ENCODE data around the gene CNBP. TPM values are rescaled to one million over a fixed set of nuclear protein-coding genes. Genes with fewer than 3 reads are reported as not detected.
"Not testable (repeated sequence)": the region's sequence is repeated elsewhere in the genome, so short reads cannot be mapped to it uniquely, and the experiment has no call there.

CNBP gene
- 399 TPM for polyA plus RNA-seq (ENCODE audit: insufficient read length)
- long read RNA-seq, donor 1, transcript CNBP-204 (5 exons, 1,641 nt): minor isoform, 17 of 362 reads
- long read RNA-seq, donor 1, transcript CNBP-201 (5 exons, 1,664 nt): major isoform, 82 of 362 reads
- long read RNA-seq, donor 1, transcript CNBP-207 (5 exons, 1,626 nt): minor isoform, 81 of 362 reads
- long read RNA-seq, donor 1, partial matches to known transcripts: 156 of 362 reads
- long read RNA-seq, donor 1, other reads (novel, unspliced or antisense): 20 of 362 reads
- long read RNA-seq, donor 2, transcript CNBP-207 (5 exons, 1,626 nt): major isoform, 77 of 191 reads
- long read RNA-seq, donor 2, transcript CNBP-201 (5 exons, 1,664 nt): minor isoform, 67 of 191 reads
- long read RNA-seq, donor 2, transcript CNBP-204 (5 exons, 1,641 nt): minor isoform, 16 of 191 reads
- long read RNA-seq, donor 2, partial matches to known transcripts: 5 of 191 reads
- long read RNA-seq, donor 2, other reads (novel, unspliced or antisense): 15 of 191 reads
- long read RNA-seq, donor 3, transcript CNBP-204 (5 exons, 1,641 nt): minor isoform, 16 of 141 reads
- long read RNA-seq, donor 3, transcript CNBP-201 (5 exons, 1,664 nt): major isoform, 62 of 141 reads
- long read RNA-seq, donor 3, transcript CNBP-207 (5 exons, 1,626 nt): minor isoform, 45 of 141 reads
- long read RNA-seq, donor 3, partial matches to known transcripts: 0 of 141 reads
- long read RNA-seq, donor 3, other reads (novel, unspliced or antisense): 13 of 141 reads
- long read RNA-seq, donor 4, partial matches to known transcripts: 0 of 8 reads
- long read RNA-seq, donor 4, other reads (novel, unspliced or antisense): 0 of 8 reads
- long read RNA-seq, donor 5, transcript CNBP-201 (5 exons, 1,664 nt): major isoform, 138 of 380 reads
- long read RNA-seq, donor 5, transcript CNBP-206 (4 exons, 1,026 nt): minor isoform, 6 of 380 reads
- long read RNA-seq, donor 5, transcript CNBP-204 (5 exons, 1,641 nt): minor isoform, 35 of 380 reads
- long read RNA-seq, donor 5, transcript CNBP-207 (5 exons, 1,626 nt): minor isoform, 115 of 380 reads
- long read RNA-seq, donor 5, partial matches to known transcripts: 28 of 380 reads
- long read RNA-seq, donor 5, other reads (novel, unspliced or antisense): 41 of 380 reads
- long read RNA-seq, donor 6, transcript CNBP-204 (5 exons, 1,641 nt): minor isoform, 29 of 266 reads
- long read RNA-seq, donor 6, transcript CNBP-201 (5 exons, 1,664 nt): major isoform, 96 of 266 reads
- long read RNA-seq, donor 6, transcript CNBP-207 (5 exons, 1,626 nt): minor isoform, 76 of 266 reads
- long read RNA-seq, donor 6, partial matches to known transcripts: 19 of 266 reads
- long read RNA-seq, donor 6, other reads (novel, unspliced or antisense): 34 of 266 reads
- long read RNA-seq, donor 7, transcript CNBP-201 (5 exons, 1,664 nt): major isoform, 138 of 453 reads
- long read RNA-seq, donor 7, transcript CNBP-209 (2 exons, 641 nt): minor isoform, 6 of 453 reads
- long read RNA-seq, donor 7, transcript CNBP-204 (5 exons, 1,641 nt): minor isoform, 31 of 453 reads
- long read RNA-seq, donor 7, transcript CNBP-207 (5 exons, 1,626 nt): minor isoform, 88 of 453 reads
- long read RNA-seq, donor 7, partial matches to known transcripts: 144 of 453 reads
- long read RNA-seq, donor 7, other reads (novel, unspliced or antisense): 40 of 453 reads
- long read RNA-seq, donor 8, transcript CNBP-201 (5 exons, 1,664 nt): major isoform, 40 of 91 reads
- long read RNA-seq, donor 8, transcript CNBP-204 (5 exons, 1,641 nt): minor isoform, 10 of 91 reads
- long read RNA-seq, donor 8, transcript CNBP-207 (5 exons, 1,626 nt): minor isoform, 27 of 91 reads
- long read RNA-seq, donor 8, partial matches to known transcripts: 0 of 91 reads
- long read RNA-seq, donor 8, other reads (novel, unspliced or antisense): 6 of 91 reads

DNA sequence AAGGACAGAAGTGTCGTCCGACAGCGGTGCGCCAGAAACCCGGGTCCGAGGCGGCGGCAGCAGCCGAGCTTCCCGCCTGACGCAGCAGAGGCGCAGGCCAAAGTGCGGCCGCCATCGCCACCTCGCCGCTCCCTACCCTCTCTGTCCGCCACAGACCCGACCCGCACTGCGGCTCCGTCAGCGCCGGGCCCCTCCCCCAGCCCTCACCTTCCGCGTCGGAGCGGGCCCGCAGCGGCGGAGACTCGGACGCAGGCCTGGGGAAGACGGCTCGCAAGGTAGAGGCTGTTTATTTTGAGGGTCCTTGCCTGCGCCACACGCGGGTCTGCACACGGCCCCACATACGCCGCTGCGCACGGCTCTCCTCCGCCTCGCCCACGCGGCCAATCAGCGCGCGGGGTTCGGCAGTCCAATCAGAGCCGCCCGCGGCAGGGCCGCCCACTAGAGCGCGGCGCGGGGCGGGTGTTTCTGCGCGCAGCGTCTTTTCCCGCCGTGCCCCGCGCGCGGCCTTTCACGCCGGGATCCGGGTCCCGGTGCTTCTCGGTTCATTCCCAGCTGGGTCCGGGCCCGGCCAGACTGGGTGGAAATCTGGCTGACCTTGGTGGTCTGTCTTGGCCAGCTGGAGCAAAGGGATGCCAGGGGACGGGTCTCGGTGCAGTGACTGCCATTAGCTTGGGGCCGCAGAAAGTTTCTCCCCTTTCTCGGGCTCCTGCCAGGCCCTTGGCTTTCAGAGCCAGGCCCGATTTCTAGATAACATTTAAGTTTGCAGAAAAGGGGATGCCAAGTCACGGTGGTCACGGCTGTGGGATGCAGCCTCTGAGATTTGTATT is at the start of gene CNBP:
Gene CNBP, minus strand, starts transcription at position 328 of the 827 bp plus-strand sequence. CDS start 12,139 bp downstream, outside the sequence.
- DNase-seq: peak; percentile 94

DNA sequence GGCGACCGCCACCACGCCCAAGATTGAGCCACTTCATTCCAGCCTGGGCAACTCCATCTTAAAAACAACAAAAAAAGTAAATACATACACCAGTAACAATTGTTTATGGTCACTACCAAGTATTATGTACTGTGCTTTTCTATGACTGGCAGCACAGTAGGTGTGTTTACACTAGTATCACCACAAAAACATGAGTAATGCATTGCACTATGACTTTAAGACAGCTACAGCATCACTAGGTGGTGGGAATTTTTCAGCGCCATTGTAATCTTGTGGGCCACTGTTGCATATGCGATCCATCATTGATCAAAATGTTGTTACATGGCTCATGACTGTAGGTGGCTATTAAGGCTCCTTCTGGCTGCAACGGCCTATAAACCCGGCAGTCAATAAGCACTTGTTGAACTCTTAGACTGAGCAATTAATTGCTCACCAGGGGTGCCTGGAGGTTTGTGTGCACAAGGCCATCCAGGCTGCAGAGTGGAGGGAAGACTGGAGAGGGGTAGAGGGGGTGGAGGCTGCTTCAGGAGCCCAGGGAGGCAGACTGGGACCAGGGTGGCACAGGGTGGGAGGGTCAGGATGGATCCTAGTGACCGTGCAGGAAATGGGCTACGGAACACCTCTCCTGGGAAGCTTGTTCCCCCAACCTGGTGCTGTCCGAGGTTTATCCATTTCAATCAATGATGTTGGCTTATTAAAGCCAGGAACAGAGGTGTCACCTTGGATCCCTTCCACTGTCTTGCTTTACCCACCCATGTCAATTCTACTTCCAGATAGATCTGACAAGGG is 47.8 kb upstream of the CNBP start:
- DNase-seq: no peak

DNA sequence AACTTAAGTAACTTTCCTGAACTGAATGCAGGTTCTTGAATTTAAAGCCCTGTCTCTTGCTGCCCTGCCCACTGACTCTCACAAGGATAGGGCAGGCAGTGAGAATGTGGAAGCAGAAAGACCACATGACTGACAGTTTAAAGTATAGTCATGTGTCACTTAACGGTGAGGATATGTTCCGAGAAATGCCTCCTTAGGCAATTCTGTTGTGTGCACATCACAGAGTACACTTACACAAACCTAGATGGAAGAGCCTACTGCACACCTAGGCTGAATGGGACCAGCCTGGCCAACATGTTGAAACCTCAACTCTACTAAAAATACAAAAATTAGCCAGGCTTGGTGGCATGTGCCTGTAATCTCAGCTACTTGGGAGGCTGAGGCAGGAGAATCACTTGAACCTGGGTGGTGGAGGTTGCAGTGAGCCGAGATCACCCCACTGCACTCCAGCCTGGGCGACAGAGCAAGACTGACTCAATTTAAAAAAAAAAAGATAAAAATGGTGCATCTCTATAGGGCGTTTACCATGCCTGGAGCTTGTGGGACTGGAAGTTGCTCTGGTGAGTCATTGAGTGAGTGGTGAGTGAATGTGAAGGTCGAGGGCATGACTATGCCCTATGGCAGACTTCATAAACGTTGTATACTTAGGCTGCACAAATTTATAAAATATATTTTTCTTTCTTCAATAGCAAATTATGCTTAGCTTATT is 46.8 kb upstream of the CNBP start:
- DNase-seq: no peak

DNA sequence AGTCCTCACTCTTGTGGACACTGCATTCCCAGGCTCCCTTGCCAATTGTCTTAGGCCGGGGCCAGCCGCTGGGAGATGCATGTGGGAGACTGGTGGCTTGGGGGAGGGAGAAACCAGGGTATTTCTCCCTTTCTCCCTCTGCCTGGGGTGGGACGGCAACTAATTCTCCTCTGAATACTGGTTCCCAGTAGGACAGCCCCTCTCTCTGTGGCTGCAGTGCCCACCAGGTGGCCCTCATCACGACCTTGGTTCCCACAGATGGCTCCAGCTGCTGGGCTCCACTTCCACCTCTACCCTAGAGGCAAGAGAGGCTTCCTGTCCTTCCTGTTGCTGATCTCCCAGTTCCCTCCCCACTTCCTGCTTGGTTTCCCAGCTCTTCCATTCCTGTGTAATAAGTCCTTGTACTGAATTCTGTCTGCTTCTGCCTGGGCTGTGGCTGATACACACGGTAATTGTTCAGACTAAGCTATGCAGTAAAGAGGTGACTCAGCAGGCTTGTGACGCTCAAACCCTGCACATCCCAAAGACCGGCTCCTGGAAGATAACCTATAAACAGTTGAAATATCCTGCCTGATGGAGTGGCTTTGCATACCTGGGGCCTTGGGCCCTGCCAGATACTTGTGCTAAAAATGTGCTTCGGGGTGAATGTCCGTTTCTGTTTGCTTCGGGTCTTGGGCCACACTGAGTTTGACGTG is 45.3 kb upstream of the CNBP start:
- DNase-seq: no peak

DNA sequence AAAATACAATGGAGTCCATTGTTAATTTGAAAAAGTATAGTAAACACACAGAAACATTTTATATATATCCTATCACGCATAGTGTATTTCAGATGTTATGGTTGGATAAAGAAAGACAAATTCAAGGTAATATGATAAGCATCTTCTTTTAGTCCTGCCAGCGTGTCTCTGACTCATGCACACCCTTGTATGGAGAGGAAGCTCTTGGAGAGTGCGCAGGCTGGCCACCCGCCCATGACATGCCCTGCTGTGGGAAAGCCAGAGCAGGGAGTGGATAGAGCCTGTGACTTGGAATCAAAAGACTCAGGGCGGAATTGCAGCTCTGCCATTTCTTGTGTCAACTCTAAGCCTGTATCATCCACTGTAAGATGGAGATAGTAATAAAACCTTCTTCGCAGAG is 42.7 kb upstream of the CNBP start:
- DNase-seq: no peak

DNA sequence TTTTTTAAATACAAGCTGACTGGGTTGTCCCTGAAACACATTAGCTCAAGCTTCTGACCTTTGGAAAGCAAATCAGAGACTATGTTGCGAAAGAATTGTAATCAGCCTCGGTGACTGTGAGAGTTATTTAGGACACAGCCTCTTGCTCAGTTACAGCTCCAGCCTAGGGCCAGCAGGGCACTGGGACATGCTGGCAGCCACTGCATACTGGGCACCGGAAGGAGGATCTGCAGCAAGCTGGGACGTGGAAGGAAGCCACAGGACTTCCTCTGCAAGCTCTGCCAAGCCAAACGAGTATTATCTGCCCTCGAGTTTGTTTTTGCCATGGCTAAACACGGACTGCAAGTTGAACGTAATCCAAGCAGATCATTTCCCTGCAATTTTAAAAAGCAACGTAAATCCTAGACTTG is 41.3 kb upstream of the CNBP start:
- no peak for DNase-seq

DNA sequence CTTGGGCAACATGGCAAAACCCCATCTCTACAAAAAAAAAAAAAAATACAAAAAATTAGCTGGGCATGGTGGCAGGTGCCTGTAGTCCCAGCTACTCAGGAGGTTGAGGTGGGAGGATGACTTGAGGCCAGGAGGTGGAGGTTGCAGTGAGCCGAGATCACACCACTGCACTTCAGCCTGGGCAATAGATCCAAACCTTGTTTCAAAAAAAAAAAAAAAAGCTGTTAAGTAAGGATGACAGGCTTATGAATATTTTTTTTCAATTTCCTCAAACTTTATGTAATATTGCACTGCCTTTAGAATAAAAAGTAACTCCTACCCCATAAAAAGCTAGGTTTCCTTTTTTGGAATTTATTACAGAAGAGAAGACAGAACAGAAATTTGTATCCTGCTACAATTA is 40.7 kb upstream of the CNBP start:
- DNase-seq: not testable (repeated sequence)

DNA sequence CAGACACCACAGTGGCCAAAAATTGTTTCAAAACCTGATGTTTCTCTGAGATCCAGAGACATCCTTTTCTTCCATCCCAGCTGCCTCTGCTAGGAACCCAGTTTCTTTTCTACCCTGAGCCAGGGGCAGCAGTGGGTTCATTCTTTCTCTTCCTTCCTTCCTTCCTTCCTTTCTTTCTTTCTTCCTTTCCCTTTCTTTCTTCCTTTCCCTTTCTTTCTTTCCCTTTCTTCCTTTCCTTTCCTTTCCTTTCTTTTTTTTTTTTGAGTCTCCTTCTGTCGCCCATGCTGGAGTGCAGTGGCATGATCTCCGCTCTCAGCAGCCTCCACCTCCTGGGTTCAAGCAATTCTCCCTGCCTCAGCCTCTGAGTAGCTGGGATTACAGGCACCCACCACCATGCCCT is 35.0 kb upstream of the CNBP start:
- DNase-seq: no peak

DNA sequence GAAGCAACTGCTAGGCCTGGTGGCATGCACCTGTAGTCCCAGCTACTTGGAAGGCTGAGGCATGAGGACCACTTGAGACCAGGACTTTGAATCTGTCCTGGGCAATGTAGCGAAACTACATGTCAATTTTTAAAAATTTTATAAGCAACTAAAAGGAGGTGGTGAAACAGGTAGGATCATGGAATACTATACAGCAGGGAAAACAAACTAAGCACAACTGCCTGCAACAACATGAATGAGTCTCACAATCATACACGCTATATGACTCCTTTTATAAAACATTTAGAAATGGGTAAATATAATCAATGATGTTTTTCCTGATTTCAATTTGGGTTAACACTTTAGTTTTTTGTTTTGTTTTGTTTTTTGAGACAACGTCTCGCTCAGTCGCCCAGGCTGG is 29.5 kb upstream of the CNBP start:
- DNase-seq: no peak

DNA sequence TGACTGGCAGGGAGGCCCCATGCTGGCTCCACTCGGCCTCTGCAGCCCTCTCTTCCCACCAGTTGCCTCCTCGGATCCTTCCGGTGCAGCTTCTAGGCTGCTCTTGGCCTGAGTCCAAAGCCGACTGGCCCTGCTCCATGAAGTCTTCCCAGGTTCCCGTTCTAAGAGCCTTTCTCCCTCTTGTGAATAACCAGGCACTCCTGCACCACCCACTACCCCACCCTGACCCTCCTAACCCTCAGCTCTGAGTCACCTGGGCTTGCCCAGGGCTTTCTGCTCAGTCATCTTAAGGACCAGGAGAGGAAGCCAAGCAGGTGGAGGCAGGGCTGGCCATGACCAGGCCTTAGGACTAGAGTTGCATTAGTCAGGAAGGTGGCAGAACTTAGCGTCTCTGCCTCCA is 28.1 kb upstream of the CNBP start:
- no peak for DNase-seq

DNA sequence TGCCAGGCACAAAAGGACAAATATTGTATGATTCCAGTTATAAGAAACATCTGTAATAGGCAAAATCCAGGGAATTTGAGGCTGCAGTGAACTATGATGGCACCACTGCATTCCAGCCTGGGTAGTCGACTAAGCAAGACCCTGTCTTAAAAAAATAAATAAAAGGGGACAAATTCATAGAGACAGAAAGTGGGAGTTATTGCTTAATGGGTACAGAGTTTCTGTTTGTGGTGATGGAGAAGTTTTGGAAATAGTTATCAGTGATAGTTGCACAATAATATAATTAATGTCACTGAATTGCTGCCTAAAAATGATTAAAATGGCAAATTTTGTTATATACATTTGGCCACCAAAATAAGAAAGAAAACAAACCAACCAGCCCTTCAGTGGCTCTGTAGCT is 27.6 kb upstream of the CNBP start:
- no peak for DNase-seq

DNA sequence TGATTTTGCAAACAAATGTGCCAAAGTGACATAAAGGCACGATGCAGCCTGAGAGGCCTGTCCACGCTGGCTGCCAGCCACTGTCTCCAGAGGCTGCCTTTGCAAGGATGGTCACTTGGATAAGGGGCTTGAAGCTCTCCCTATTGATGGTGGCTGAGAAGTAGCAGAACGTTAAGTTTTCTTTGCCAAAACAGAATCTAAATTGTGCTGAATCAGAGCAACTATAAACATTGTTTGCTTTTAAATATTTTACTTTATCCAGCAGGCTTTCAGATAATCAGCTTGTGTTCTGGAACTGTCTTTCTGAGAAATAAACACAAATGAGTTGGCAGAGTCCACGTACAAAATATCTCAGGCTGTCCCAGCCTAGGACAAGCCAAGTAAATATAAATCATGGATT is 23.8 kb upstream of the CNBP start:
- DNase-seq: no peak

DNA sequence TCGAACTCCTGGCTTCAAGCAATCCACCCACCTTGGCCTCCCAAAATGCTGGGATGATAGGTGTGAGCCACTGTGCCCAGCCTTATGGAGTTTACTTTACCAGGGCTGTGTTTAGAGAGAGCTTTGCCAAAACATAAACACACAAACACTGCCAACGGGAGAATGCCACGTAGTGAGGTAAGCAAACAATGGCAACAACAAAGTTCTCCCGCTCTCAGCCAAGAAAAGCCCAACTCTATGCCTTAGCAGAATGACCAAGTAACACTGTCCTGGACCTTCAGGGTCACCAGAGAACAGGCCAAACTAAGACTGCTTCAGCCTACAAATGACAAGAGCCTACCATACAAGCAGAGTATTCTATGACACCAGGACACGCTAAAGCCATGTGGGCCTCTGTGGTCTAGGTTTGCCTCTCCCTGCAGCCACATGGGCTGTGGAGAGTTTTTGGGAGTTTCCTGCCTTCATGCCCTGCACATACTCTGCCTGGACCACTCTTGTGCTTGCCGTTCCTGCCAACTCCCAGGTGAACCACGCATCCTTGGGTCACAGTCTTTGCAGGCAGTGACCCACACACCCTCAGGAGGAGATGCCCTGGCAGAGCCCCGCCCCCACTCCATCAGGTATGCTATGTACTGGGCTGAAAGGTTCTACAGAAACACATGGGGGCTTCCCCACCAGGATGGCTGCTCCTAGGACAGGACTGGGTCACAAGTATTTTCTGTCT is 21.6 kb upstream of the CNBP start:
- no peak for DNase-seq

DNA sequence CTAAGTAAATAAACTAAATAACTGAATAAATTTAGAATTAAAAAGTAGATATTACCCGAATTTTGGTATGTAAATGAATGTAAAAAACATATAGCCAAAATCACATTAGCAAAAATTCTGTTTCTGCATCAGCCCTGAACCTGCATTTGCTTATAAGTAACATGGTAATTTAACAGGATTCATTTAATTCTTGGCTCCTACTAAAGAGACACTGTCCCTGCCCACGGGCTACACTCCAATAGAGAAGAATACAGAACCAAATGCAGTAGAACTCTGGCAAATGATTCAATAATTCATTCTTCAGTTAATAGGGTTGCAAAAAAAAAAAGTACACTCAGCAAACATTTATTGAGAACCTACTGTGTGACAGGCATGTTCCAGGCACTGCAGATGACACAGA is 20.8 kb upstream of the CNBP start:
- no peak for DNase-seq

DNA sequence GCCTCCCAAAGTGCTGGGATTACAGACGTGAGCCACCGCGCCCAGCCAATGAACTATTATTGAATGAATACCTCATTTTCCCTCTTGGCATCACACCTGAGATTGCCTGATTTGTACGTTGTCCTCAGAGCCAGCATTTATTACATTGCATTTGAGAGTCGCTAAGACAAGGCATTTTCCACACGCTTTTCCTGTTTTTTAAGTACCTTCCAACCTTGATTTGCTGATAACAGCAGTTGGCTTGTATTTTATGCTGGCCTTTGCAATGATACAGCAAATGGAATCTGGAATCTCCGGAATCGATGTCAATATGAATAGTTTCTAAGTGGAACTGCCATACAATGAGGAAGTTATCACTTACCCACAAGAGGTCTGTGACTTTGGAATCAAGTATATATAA is 15.7 kb upstream of the CNBP start:
- DNase-seq: no peak

DNA sequence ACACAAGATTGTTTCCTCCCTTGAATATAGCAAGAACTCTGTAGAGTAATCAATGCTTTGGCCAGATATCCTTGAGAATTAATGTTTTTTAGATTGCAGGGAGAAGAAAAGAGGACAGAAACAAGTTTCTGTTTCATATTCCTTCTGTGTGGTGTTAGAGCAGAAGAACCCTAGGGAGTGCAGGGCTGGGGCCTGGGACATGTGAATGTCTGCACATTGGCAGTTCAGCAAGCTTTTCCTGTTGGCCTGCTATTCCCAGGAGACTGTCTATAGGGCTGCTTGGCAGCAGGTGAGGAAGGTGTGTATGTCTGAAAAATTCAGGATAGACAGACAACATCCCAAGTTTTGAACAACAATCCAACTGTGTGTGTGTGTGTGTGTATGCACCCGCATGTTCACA is 13.6 kb upstream of the CNBP start:
- no peak for DNase-seq

DNA sequence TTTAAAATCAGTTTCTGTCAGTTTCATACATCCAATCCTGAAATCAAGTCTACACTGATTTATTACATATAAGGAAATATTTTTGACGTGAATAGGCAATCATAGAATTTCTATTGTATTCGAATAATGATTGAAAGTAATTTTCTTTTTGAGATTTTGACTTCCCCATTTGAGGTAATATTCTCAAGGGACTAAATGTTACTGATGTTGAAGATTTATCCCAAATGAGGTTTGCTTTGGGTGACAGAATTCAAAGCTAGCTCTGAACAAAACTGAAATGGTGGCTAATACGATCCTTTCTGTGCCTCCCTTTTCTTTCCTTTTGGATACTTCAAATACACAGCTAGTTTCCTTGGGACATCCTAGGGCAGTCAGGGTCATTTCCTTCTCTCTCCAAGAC is 12.9 kb upstream of the CNBP start:
- DNase-seq: no peak

Measured in left kidney (tissue), 8 donors.